ENCODE measurements around the gene TMEM183A. TPM values are rescaled to one million over a fixed set of nuclear protein-coding genes. Genes with fewer than 3 reads are reported as not detected.

Gene TMEM183A
- total RNA-seq, 2 donors from 2014 or later, result 80.2 to 88.2 TPM

DNA sequence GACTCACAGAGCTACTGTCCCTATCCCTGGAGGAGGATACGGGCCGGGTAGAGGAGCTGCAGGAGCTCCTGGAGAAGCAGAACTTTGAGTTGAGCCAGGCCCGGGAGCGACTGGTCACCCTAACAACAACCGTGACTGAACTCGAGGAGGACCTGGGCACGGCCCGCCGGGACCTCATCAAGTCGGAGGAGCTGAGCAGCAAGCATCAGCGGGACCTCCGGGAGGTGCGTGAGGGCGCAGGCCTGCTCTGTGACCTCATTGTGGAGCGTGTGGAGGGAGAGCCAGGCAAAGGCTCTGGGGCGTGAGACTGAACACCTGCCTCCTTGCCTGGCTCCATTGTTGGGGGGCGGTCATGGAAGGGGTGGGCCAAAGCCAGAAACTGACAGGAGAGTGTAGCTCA is 38.2 kb downstream of the TMEM183A start:
- TF ChIP-seq POLR2A (IDR thresholded peaks at IDR 0.05), result no peak
- intact Hi-C loops (cut with DNase I), result no loop called here
- no peak overlapping the region for H3K27ac ChIP-seq
- H3K4me3 ChIP-seq, result no peak overlapping the region
- no peak for DNase-seq (ENCODE audit: low spot score)
- peaks cover 2% of the 10 kb centered on the region for H3K27me3 ChIP-seq (replicated peaks; ENCODE audit: insufficient read depth)
- H3K4me1 ChIP-seq (replicated peaks), result no peaks in the 10 kb centered on the region
- H3K36me3 ChIP-seq, result no peaks in the 10 kb centered on the region
- no peaks in the 10 kb centered on the region for H3K9me3 ChIP-seq
- WGBS, result 98% methylated on average over 17 of the region's 17 CpGs

GRCh38 chr1:203045821-203046594 is 38.8 kb downstream of the TMEM183A start:
- Histone ChIP-seq H3K27me3 (replicated peaks; ENCODE audit: insufficient read depth) (peaks cover 2% of the 10 kb centered on the region), H3K9me3 (no peaks in the 10 kb centered on the region), H3K36me3 (no peaks in the 10 kb centered on the region), H3K4me3 (no peak overlapping the region), H3K4me1 (replicated peaks) (no peaks in the 10 kb centered on the region), H3K27ac (no peak overlapping the region)
- 87% methylated on average over 14 of the region's 16 CpGs for WGBS
- TF ChIP-seq POLR2AphosphoS5 (IDR thresholded peaks at IDR 0.05) (no peak), POLR2A (IDR thresholded peaks at IDR 0.05) (no peak)
- TF ChIP-seq, protein P1, sequence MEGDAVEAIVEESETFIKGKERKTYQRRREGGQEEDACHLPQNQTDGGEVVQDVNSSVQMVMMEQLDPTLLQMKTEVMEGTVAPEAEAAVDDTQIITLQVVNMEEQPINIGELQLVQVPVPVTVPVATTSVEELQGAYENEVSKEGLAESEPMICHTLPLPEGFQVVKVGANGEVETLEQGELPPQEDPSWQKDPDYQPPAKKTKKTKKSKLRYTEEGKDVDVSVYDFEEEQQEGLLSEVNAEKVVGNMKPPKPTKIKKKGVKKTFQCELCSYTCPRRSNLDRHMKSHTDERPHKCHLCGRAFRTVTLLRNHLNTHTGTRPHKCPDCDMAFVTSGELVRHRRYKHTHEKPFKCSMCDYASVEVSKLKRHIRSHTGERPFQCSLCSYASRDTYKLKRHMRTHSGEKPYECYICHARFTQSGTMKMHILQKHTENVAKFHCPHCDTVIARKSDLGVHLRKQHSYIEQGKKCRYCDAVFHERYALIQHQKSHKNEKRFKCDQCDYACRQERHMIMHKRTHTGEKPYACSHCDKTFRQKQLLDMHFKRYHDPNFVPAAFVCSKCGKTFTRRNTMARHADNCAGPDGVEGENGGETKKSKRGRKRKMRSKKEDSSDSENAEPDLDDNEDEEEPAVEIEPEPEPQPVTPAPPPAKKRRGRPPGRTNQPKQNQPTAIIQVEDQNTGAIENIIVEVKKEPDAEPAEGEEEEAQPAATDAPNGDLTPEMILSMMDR (IDR thresholded peaks at IDR 0.05), result no peak
- intact Hi-C loops (cut with DNase I), result no loop called here
- DNase-seq (ENCODE audit: low spot score), result no peak

GRCh38 chr1:203046984-203047630 is 39.9 kb downstream of the TMEM183A start:
- intact Hi-C loops (cut with DNase I), result no loop called here
- H3K4me3 ChIP-seq, result no peak overlapping the region
- no peaks in the 10 kb centered on the region for H3K36me3 ChIP-seq
- no peak for DNase-seq (ENCODE audit: low spot score)
- H3K27ac ChIP-seq, result no peak overlapping the region
- TF ChIP-seq, protein P1 (IDR thresholded peaks at IDR 0.05), result no peak
- no peak for TF ChIP-seq POLR2AphosphoS5 (IDR thresholded peaks at IDR 0.05)
- TF ChIP-seq POLR2A (IDR thresholded peaks at IDR 0.05), result no peak
- no peaks in the 10 kb centered on the region for H3K4me1 ChIP-seq (replicated peaks)
- WGBS, result 74% methylated on average over 15 of the region's 15 CpGs
- H3K27me3 ChIP-seq (replicated peaks; ENCODE audit: insufficient read depth), result peaks cover 2% of the 10 kb centered on the region
- H3K9me3 ChIP-seq, result no peaks in the 10 kb centered on the region

DNA sequence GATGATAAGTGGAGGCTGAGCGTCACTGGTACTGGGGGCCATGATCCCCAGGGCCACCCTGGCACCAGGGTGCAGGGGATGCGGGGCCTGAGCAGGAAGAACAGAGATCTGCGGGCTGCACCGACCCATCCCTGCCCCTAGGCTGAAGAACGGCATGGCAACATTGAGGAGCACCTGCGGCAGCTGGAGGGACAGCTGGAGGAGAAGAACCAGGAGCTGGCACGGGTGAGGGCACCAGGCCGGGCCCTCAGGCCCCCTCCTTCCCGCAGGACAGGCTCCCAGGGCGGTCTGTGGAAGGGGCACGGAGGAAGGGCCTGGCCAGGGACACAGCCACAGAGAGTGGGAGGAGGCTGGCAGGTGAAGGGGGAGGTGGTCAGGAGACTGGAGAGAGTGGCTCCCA is 40.9 kb downstream of the TMEM183A start:
- no peak overlapping the region for H3K27ac ChIP-seq
- TF ChIP-seq POLR2AphosphoS5 (IDR thresholded peaks at IDR 0.05) (no peak), POLR2A (IDR thresholded peaks at IDR 0.05) (no peak)
- TF ChIP-seq, protein P1 (IDR thresholded peaks at IDR 0.05), result no peak
- H3K4me3 ChIP-seq, result no peak overlapping the region
- H3K36me3 ChIP-seq, result no peaks in the 10 kb centered on the region
- intact Hi-C loops (cut with DNase I), result no loop called here
- no peaks in the 10 kb centered on the region for H3K9me3 ChIP-seq
- WGBS, result 89% methylated on average over 11 of the region's 11 CpGs
- no peaks in the 10 kb centered on the region for H3K4me1 ChIP-seq (replicated peaks)
- DNase-seq (ENCODE audit: low spot score), result no peak
- H3K27me3 ChIP-seq (replicated peaks; ENCODE audit: insufficient read depth), result peaks cover 2% of the 10 kb centered on the region

DNA sequence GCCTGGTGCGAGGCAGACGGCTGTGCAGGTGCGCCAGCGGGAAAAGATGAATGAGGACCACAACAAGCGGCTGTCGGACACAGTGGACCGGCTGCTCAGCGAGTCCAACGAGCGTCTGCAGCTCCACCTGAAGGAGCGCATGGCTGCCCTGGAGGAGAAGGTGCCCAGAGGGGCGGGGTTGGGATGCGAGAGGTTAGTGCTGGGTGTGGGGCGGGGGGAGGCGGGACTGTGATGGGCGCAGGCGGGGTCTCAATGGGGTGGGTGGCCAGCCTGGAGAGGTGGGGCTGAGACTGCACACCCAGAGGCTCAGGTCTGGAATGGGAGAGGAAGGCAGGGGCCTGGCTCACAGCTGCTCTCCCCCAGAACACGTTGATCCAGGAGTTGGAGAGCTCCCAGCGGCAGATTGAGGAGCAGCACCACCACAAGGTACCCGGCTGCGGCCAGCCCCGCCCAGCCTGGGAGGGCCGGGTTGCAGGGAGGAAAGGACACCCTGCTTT is 41.4 kb downstream of the TMEM183A start:
- no peak overlapping the region for H3K27ac ChIP-seq
- no peaks in the 10 kb centered on the region for H3K4me1 ChIP-seq (replicated peaks)
- no peaks in the 10 kb centered on the region for H3K9me3 ChIP-seq
- peaks cover 2% of the 10 kb centered on the region for H3K27me3 ChIP-seq (replicated peaks; ENCODE audit: insufficient read depth)
- no peak overlapping the region for H3K4me3 ChIP-seq
- DNase-seq (ENCODE audit: low spot score), result no peak
- H3K36me3 ChIP-seq, result no peaks in the 10 kb centered on the region
- TF ChIP-seq, protein P1 (IDR thresholded peaks at IDR 0.05), result no peak
- no peak for TF ChIP-seq POLR2AphosphoS5 (IDR thresholded peaks at IDR 0.05)
- no peak for TF ChIP-seq POLR2A (IDR thresholded peaks at IDR 0.05)
- intact Hi-C loops (cut with DNase I), result no loop called here
- WGBS, result 60% methylated on average over 23 of the region's 23 CpGs

All from prostate gland (tissue), 2 donors.